Spleen (tissue), 7 donors: ENCODE measurements around the gene TBC1D19.

Experiments used
- POLR2A ChIP-seq, 3 donors: fragments of 450-650 bp; IDR thresholded peaks; one replicate each; pipeline ENCODE4 v1.5.1; 2017; ENCODE audit warnings: antibody characterized with exemption in 3 of 3, mild to moderate bottlenecking in 1 of 3
- POLR2AphosphoS5 ChIP-seq, 3 donors: sonication (generic); formaldehyde crosslinking; IDR thresholded peaks; one replicate each; pipeline ENCODE4 v1.5.1; 2017; ENCODE audit warnings: antibody characterized with exemption in 3 of 3
- TF ChIP-seq, protein P1 (sequence below), 11 experiments: fragments of 200-600 bp in 7 of 11; fragments of 450-650 bp in 4 of 11; sonication (generic) in 4 of 11; IDR thresholded peaks in 8 of 11; conservative IDR thresholded peaks in 3 of 11; 1 replicate in 7 of 11; 2 replicates in 4 of 11; pipeline versions ENCODE4 v1.4.0 to v1.8.0; 2016 to 2021; ENCODE audit warnings: antibody characterized with exemption in 11 of 11, inconsistent platforms in 4 of 11, mild to moderate bottlenecking in 1 of 11
- donor health status: DM: no; HTN: no; CAD: no; lungs with moderate emphysema.
- donor health status: DM: no; HTN: no; CAD: no.
- donor health status: DM: no; HTN: no; CAD: no.

DNA sequence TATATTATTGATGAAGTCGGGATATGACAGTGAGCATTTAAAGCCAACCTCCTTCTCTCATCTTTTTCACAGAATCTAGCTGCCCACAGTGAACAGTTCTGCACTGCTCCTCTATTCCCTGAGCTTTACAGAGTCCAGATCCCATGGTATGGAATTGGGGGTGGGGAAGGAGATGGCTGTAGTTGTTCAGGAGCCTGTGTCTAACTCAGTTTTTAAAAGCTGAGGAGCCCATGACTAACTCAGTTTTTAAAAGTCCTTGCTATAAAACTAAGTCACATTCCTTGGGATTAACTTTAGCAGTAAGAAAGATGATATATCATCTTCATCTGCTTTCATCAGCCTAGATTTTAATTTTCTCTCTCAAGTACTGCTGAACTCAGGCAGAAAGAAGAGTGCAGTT, 180.3 kb downstream of the TBC1D19 start:
- TF ChIP-seq, protein P1, sequence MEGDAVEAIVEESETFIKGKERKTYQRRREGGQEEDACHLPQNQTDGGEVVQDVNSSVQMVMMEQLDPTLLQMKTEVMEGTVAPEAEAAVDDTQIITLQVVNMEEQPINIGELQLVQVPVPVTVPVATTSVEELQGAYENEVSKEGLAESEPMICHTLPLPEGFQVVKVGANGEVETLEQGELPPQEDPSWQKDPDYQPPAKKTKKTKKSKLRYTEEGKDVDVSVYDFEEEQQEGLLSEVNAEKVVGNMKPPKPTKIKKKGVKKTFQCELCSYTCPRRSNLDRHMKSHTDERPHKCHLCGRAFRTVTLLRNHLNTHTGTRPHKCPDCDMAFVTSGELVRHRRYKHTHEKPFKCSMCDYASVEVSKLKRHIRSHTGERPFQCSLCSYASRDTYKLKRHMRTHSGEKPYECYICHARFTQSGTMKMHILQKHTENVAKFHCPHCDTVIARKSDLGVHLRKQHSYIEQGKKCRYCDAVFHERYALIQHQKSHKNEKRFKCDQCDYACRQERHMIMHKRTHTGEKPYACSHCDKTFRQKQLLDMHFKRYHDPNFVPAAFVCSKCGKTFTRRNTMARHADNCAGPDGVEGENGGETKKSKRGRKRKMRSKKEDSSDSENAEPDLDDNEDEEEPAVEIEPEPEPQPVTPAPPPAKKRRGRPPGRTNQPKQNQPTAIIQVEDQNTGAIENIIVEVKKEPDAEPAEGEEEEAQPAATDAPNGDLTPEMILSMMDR (IDR thresholded peaks at IDR 0.05 in 8 of 11, conservative IDR thresholded peaks at IDR 0.05 in 3 of 11), result no peak
- no peak for TF ChIP-seq POLR2AphosphoS5 (IDR thresholded peaks at IDR 0.05)
- no peak for TF ChIP-seq POLR2A (IDR thresholded peaks at IDR 0.05)
